Measurements from ENCODE around the gene NID2.

Gene NID2

DNA sequence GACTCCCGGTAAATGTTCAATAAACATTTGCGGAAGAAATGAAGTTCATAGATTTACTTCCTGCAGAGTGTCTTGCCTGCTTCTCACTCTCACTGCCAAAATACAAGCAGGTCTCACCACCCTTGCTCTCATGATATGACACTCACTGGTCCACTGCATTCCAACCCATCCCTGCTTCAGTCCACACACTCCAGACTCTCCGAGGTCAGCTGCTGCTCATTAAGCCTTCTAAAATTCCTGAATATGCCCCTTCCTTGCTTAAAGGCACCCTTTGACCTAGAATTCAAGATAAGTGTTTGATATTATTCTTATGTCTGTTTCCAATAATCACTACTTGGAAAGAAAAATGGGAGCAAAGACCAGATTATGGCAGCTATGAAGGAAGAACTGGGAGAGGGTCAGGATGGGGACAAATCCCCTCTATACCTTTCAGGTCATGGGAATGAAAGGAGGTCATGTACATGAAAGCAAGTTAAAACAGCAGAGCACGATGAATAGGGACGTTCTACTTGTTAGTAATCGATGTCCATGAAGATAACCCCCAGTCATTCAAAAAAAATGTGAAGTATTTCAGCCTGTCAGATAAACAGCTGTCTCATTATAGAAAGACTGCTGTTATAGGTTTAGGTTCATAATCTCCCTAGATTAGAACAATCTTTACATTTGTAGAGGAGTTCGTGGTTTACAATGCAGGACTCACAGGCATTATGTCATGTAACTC, 10.5 kb upstream of the NID2 start:
- DNase-seq: no peak

DNA sequence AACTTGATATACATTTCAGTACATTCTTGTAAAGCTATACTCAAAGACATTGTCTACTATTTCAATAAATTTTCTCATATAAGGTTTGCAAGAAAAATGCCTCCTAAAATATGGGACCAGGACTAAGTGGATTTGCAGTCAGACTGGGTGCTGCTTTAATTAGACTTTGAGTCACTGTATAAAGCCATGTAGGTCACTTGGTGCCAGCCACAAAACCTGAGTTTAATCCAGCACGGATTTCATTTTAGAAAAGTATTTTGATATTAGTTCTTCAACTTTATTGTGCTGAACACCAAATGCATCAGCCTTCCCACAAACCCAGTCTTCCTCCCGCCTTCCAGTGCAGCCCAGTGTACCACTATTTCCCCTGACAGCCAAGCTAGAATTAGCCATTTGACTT, 9.9 kb upstream of the NID2 start:
- DNase-seq: no peak

DNA sequence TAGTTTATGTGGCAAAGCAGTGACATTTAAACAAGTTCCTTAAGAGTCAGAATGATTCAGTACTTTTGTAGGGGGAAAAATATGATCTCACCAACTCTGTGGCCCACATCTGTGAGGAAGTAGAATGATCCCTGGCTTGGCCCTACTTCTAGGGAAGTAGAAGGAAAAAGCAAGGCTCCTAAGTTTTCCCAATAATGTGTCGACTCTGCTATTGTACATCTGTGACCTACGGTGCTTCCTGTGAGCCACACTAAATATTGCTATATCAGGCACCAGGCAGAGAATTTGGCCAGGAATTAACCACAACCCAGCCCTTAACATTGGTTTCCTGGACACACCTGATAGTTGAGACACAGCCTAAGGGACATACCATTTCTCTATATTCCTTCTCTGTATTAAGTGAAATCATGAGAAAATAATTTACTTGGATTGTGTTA, 9.3 kb upstream of the NID2 start:
- DNase-seq: no peak

DNA sequence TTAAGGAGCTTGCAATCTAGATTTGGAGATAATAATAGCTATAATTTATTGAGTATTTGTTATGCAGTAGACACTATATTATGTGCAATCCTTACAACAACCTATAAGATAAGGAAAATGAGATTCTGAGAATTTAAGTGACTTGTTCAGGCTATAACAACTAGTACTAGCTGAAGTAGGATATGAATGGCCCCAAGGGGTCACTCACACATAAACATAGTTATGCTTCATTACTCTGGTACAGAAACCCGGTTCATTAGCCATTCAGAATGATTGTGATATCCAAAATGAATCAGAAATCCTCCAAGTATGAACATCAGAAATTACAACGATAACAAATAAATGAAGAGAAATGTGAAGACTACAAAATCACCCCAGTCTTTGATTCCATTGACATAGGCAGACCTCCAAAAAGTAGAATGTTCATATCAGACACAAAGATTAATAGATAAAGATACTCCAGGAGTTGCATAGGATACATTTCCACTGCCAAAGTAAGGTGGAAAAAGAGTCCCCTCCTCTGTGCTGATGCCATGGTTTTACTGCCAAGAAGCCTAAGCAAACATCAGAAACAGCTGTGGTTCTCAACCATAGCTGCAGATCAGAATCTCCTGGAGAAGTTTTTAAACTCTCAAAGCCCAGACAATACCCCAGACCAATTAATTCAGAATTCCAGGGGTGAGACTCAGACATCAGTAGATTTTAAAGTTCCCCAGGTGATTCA, 8.6 kb upstream of the NID2 start:
- DNase-seq: no peak

DNA sequence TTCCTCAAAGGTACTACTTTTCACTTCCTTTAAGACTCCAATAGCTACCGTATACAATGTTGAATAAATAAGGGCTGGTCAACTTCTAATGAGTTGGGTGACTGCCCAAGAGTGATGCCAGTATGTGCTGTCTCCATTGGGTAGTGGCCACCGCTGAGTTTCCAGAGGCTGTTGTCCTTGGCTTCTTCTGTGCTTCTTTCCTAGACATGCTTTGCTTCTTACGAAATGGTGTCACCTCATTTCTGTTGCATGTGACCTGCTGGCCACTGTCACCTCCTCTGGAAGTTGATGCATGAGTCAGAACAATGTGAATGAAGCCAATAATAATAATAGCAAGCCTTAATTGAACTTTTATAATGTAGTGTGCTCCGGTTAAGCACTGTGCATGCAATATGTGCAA, 7.5 kb upstream of the NID2 start:
- no peak for DNase-seq

DNA sequence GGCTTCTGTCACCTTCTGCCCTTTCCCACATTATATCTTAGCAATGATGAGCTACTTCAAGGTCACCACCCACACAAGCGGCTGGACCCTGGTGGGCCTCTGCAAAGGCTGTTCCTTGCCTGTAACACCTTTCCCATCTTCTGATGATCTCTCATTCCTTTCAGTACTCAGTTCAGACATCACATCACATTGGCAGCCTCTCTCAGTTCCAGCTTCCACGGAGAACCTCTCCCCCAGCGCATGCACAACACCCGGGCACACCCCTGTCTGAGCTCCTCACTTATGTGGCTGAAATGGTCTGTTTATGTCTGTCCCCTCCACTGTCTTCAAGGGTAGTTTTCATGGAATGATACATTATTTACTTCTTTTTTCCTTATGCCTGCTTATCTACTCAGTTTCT, 6.5 kb upstream of the NID2 start:
- no peak for DNase-seq

DNA sequence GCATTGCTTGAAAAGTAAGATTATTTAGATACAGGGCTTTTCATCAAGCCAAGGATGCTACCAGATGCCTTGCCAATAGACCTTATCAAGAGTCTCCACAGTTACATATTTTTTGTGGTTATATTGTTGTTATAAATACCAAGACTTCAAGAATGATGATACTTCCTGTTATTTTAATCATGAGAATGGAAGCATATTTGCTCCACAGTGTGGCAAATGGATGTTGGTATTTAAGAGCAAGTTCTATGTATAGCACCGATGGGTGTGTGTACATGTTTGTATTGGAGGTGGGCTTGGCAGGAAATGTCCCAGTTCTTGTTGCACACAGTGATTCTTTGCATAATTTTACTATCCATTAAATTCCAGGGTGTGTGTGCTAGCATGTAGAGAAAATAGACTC, 4.4 kb upstream of the NID2 start:
- no peak for DNase-seq

DNA sequence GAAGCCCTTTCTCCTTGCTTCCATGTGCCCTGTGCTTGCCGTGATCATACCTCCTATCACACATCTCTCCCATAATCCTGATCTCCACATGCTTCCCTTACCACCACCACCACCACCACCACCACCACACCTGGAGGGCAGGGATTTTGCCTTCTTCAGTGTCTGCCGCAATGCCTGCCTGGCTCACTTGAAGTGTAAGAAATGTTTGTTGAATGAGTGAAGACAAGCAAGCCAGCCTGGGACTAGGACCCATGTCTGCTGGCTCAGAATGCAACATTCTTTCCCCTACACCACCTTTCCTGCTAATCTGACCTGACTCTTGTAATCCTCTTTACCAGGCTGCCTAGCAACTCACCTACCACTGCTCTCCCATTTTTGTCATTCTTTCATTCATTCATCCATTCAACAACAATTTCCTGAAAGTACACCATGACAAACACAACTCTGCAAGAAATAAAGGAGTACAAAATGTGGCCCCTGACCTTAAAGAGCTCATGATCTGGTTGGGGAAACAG, 3.5 kb upstream of the NID2 start:
- no peak for DNase-seq

DNA sequence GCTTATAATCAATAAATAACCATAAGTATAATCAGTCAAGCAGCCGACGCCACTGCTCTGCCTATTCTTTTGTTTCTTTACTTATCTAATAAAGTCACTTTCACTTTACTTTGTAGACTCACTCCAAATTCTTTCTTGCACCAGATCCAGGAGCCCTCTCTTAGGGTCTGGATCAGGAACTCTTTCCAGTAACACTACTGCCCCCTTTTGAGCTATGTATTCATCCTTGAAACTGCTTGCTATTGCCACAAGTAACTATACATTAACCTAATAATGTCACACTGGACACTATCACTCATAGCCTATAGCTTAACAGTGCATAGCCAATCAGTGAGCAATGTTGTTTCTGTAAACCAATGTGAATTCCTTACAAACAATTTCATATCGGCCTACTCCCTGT, 2.8 kb upstream of the NID2 start:
- no peak for DNase-seq

DNA sequence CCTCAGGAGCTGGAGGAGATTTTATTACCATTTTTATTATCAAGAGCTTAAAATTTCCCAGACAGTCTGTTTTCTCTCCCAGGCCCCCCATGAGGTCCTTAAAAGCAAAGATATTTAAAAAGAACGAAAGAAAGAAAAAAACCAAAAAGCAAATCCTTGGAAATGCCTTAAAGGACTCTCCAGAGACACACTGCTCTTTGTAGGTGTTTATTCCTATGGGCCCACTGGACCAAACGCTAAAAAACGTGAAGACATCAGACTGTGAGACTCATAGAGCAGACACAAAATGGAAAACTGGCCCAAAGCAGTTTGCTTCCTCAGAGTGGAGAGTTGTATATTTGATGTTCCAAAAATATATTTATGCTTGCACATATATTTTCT, 1.2 kb upstream of the NID2 start:
- no peak for DNase-seq

DNA sequence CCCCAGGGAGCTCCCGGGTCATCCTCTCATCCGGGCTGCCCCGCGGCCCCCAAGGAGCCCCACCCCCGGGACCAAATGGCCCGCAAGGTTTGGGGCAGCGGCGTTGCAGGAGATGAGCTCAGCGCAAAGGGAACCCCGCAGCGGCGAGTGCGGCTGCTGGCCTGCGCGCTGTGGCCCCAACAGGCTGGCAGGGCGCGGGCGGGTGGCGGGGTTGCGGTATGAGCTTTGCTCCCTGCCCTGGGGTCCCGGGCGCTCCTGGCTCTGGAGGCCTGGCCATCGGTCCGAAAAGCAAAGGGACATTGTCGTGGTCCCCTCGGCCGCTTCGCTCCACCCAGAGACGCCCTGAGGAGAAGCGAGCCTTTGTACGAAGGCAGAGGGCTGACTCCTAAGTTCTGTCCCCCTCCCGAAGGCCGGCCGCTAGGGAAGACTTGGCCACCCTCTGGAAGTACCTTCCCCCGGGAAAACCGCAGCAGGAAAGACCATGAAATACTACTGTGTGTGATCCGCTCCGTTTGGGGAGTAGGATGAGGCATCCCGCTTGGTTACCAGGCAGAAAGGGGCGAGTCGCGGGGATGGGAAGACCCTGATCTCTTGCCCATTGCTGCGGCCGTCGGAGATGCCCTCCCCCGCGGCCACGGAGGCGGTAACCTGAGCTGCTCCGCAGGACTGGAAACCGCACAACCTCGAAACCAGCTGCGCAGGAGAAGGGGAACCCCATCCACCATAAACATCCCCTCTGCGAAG, 620 bp upstream of the NID2 start:
- no peak for DNase-seq

DNA sequence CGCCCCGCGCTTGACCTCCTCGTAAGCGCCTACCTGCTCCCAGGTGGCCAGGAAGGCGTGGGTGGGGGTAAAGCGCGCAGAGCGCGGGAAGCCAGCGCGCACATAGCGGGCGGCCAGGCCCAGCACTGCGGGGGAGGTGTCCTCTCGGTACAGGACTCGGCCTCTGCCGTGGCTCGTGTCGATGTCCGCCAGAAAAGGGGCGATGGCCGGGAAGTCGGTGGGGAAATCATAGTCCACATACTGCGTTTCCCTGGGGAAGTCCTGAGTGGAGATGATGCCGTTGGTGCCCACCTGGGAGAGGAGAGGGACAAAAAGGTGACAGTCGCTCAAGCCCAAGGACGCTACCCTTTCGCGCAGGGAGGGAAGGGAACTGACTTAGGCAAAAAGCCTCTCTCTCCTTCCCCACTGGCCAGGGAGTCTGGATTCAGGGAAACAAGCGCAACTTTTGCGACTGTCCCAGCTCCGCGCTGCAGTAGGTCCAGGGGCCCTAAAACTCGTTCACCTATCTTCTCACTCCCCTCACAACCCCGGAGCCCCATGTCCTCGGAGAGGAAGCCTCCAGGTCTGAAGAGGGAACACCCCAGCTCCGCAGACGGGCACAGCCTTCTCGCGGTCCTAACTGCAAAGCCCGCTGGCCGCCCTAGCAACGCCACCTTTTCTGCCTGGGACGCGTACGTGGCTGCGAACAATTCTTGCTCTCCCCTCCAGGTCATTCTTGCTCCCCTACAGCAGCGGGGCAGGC, 815 bp downstream of the NID2 start:
- no peak for DNase-seq

DNA sequence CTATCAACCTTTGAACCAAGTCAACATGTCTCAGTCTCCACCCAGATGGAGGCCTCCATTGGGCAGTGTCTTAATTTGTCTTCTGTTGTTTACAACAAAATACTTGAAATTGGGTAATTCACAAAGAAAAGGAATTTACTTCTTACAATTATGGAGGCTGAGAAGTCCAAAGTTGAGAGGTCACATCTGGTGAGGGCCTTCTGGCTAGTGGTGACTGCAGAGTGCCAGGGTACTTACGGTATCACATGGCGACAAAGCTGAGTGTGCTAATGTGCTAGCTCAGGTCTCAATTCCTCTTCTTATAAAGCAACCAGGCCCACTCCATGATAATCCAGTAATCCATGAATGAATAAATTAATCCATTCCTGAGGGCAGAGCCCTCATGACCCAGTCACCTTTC, 4.7 kb downstream of the NID2 start:
- no peak for DNase-seq

DNA sequence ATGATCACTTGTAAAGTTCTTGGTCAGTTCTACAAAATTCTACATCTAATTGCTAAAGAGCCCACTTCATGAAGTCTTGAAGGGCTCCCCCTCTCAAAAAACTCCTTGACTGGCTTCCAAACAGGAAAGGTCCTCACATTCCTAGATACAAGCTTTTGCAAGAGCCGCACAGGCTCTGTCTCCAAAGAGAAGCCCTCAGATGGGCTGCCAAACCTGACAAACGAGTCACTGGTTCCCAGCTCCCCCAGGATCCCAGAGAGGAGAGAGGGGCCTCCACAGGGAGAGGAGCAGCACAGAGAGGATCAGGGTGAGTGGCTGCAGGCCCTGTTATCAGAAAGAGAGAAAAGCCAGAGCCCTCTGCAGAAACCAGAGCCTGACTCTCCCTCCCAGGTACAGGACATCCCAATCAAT, 5.8 kb downstream of the NID2 start:
- DNase-seq: no peak

DNA sequence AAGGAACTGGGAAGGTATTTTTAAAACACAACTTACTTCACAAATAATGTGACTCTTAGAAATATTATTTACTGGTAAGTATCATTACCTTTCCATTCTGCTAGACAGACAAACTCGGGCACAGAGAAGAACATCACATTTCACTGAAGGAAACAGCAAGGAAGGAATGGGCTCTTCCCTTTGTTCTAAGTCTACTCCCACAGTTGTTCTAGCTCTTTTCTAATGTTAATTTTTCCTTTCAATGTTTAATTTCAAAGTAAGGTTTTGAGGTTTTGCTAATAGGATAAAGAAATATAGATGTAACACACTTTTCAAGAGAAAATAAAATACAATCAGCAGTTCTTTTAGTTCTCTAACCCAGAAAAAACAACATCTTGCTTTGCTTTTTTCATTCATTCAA, 7.0 kb downstream of the NID2 start:
- DNase-seq: no peak

DNA sequence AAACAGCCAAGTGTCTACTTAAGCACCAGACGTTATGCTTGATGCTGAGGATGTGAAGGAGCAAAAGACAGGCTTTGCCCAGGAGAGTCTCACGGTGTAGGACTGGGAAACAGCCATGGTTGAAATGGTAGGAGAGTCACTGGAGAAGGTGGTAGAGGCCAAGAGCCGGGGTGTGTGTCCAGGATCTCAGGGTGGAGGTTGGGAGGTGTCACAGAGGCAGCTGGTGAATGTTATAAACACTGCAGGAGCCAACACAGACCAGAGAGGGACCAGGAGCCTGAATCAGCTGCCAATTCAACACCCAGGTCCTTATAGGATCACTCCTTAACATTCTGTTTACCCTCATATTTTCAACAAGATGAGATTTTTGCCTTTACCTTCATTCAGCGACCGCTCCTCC, 7.5 kb downstream of the NID2 start:
- no peak for DNase-seq

DNA sequence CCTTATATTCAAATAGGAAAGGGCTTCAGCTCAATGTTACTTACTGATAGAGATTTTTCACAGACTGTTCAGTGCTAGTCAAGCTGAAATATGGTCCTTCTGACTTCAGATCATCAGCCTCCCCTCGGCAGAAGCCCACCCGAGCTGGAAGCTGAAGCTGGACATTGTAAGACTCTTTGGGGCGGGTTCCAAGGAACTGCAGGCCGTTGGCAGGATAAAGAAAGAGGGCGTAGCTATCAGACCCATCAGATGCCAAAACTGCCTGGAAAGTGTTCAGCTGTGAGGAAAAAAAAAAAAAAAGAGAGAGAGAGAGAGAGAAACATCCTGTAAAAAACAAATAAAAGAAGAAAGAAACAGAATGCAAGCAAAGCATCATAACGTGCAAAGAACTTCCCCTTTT, 8.8 kb downstream of the NID2 start:
- DNase-seq: no peak

DNA sequence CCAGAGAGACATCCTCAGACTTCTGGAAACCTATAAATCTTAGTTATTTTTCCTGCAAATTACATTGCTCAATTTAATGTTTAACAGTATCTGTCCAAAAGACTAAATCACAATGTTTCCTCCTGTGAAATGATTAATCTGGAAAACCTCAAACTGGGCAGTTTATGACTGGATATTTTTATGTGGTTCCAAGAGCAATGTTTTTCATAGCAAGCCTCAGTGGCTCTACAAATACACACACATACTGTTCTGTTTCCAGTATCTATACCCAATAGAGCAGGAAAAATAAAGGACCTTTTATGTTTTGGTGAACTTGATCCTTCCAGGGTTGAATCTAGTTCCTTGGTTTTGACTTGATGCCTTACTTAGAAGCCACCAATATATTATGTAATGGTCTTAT, 9.2 kb downstream of the NID2 start:
- DNase-seq: no peak

DNA sequence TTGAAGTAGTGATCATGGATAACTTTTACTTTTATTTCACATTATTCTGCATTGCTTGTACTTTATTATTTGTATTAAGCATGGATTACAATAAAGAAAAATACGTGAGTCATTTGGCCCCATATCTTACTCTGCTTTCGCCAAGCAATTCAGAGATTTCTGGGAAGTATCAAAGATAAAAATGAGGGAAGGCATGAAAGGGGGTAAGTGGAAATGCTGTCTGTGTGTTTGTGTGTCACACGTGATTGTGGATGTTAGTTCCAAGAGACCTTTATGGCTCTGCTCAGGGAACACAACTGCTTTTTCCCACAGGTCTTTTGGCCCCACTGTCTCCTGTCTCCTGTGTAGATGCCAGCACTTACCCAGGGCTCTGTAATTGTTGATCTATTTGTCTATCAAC, 10.5 kb downstream of the NID2 start:
- DNase-seq: no peak

DNA sequence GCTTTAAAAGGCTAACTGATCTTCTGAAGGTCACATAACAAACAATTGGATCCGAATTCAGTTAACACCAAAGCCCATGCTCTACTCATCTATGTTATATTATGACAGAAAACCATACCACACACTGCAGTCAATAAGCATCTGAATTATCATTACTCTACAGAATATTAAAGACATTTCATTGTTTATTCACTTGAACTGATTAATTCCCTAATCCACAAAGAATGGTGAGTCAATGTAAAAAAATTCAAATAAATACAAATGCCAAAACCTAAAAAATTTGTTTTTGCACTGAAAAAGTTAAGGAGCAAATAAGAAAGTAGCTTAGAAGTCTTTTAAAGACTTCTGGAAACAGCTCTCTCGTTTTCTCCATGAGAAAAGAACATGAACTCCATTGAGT, 13.7 kb downstream of the NID2 start:
- no peak for DNase-seq

DNA sequence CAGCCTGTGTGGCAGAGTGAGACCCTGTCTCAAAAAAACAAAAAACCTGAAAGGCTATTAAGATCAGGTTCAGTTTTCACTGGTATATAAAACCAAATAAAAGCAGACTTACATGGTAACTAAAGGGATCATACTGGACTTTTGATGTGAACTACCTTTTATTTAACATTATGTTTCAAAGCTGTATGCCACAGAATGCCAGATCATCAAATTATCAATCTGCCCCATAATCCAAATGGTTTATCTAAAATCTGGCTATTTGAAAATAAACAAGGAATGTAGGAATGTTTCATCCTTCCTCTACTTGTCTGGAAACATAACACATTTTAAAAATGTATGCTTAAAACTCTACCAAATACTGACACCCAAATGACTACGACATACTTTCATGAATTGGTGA, 14.2 kb downstream of the NID2 start:
- DNase-seq: no peak

DNA sequence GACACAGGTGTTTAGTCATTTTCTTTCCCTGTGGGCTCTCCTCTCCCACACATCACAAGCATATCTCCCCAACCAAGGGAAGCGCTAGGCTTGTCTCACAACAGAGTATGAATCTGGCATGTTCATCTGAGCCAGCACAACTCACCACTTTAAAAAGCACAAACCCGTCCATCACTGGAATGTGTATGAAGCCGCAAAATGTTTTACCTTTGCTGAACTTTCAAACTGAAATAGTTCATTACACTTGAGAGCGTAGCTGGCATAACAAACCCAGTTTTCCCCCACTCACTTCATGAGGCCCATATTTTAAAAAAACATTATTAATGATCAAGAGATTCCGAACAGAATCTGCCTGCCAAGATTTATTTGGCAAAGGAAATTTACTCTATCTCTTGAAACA, 15.8 kb downstream of the NID2 start:
- no peak for DNase-seq

DNA sequence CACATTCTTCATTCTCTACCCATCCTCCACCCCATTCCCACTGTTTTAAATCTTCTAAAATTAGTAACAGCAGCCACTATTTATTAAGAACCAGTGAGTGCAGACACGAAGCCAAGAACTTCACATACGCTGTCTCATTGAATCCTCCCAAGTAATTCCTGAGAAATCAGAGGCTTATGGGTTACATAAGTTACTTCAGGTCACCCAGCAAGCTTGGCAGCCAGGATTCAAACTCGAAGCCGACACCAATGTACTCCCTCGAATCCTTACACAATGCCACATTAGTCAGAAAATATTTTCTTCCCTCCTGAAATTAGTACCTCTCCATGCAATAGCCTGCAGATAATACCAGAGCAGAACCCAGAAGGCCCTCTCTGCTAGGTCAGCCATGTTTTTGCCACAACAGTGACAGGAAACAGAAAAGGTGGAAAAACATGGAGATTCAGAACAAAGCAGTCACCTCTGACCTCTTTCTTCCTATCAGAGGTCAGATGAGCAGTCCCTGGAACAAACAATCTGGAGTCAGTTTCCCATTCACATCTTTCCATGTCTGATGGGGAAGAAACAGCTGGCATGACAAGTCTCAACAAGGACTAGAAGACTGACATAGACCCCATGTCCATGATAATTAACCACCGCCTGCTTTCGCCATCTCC, 16.4 kb downstream of the NID2 start:
- no peak for DNase-seq

All from CD4-positive, alpha-beta T cell treated with Interferon alpha-2 for 1 hour (primary cell).